ENCODE measurements around the gene NKAIN1.

NKAIN1 gene

GRCh38 chr1:31222176-31222575 lies 17.5 kb downstream of the NKAIN1 start:
- Mint-ChIP-seq H3K27ac (no peak overlapping the region), H3K9me3 (no peaks in the 10 kb centered on the region), H3K36me3 (ENCODE audit: low read depth) (no peaks in the 10 kb centered on the region)

DNA sequence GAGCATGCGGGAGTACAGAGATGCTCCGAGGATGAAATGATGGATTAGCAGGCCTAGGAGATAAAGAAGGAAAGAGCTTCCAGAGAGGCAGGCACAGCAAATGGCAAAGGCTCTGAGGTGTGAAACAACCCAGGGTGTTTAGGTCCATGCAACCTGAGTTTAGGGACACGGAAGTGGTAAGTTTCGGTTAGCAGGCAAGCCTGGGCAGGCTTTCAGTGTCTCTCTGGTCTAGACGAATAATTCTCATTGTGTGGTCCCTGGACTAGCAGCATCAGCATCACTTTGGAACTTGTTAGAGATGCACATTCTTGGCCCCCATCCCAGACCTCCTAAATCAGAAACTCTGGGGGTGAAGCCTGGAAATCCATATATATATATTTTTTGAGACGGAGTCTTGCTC lies 18.6 kb downstream of the NKAIN1 start:
- H3K9me3 Mint-ChIP-seq, result no peaks in the 10 kb centered on the region

More at GRCh38 chr1:31222176-31222575, 17.5 kb downstream of the NKAIN1 start:
- H3K4me1 Mint-ChIP-seq (ENCODE audit: low read depth), result no peaks in the 10 kb centered on the region
- DNase-seq (ENCODE audit: low spot score), result no peak
- H3K27me3 Mint-ChIP-seq (ENCODE audit: low read depth), result no peaks in the 10 kb centered on the region
- no peak overlapping the region for H3K4me3 Mint-ChIP-seq

GRCh38 chr1:31219489-31219888 lies 20.2 kb downstream of the NKAIN1 start:
- H3K4me3 Mint-ChIP-seq, result no peak overlapping the region
- H3K9me3 Mint-ChIP-seq, result no peaks in the 10 kb centered on the region
- H3K36me3 Mint-ChIP-seq (ENCODE audit: low read depth), result no peaks in the 10 kb centered on the region
- peaks cover under 1% of the 10 kb centered on the region for H3K27me3 Mint-ChIP-seq (ENCODE audit: low read depth)
- no peak overlapping the region for H3K27ac Mint-ChIP-seq
- no peaks in the 10 kb centered on the region for H3K4me1 Mint-ChIP-seq (ENCODE audit: low read depth)
- no peak for DNase-seq (ENCODE audit: low spot score)

More for the DNA sequence above, 18.6 kb downstream of the NKAIN1 start:
- Mint-ChIP-seq H3K4me1 (ENCODE audit: low read depth) (no peaks in the 10 kb centered on the region), H3K27ac (no peak overlapping the region), H3K4me3 (no peak overlapping the region), H3K27me3 (ENCODE audit: low read depth) (no peaks in the 10 kb centered on the region), H3K36me3 (ENCODE audit: low read depth) (no peaks in the 10 kb centered on the region)
- no peak for DNase-seq (ENCODE audit: low spot score)

- no peaks in the 10 kb centered on the region for H3K4me1 Mint-ChIP-seq (ENCODE audit: low read depth)
- H3K9me3 Mint-ChIP-seq, result no peaks in the 10 kb centered on the region
- peaks cover 2% of the 10 kb centered on the region for H3K27me3 Mint-ChIP-seq (ENCODE audit: low read depth)
- H3K27ac Mint-ChIP-seq, result no peak overlapping the region
- no peak for DNase-seq (ENCODE audit: low spot score)
- no peaks in the 10 kb centered on the region for H3K36me3 Mint-ChIP-seq (ENCODE audit: low read depth)
- no peak overlapping the region for H3K4me3 Mint-ChIP-seq
These were observed 21.0 kb downstream of the NKAIN1 start for GRCh38 chr1:31218705-31219104.

- Mint-ChIP-seq H3K36me3 (ENCODE audit: low read depth) (no peaks in the 10 kb centered on the region), H3K4me3 (no peak overlapping the region), H3K9me3 (peaks cover 6% of the 10 kb centered on the region), H3K27ac (no peak overlapping the region), H3K4me1 (ENCODE audit: low read depth) (no peaks in the 10 kb centered on the region), H3K27me3 (ENCODE audit: low read depth) (peaks cover 2% of the 10 kb centered on the region)
- no peak for DNase-seq (ENCODE audit: low spot score)
These were observed 23.7 kb downstream of the NKAIN1 start for GRCh38 chr1:31216016-31216415.

DNA sequence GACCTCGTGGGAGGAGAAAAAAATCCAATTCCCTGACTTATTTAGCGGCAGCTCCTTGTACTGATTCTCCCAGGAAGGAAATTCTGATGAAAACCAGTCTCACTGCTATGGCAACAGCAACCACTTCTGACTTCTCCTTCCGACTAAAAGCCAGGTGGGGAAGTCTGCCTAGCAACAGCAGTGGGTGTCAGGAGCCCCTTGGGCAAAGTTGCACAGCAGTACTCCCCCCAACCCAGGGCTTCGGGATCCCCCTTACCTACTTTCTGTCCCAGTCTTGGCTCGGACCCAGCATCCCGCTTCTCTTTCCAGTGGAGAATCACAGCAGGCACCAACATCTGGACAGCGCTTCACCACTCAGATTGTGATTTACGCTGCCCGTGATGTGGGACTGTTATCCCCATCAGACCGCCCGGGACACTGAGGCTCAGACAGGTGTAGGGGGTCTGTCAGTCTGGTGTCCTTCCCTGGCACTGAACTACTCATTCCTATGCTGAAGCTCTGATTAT lies 24.6 kb downstream of the NKAIN1 start:
- H3K9me3 Mint-ChIP-seq, result peaks cover 11% of the 10 kb centered on the region
- H3K27me3 Mint-ChIP-seq (ENCODE audit: low read depth), result peaks cover 5% of the 10 kb centered on the region
- no peaks in the 10 kb centered on the region for H3K36me3 Mint-ChIP-seq (ENCODE audit: low read depth)
- no peak overlapping the region for H3K27ac Mint-ChIP-seq
- no peak overlapping the region for H3K4me3 Mint-ChIP-seq
- H3K4me1 Mint-ChIP-seq (ENCODE audit: low read depth), result no peaks in the 10 kb centered on the region
- no peak for DNase-seq (ENCODE audit: low spot score)

- H3K27me3 Mint-ChIP-seq (ENCODE audit: low read depth), result peaks cover 5% of the 10 kb centered on the region
- no peaks in the 10 kb centered on the region for H3K36me3 Mint-ChIP-seq (ENCODE audit: low read depth)
- no peaks in the 10 kb centered on the region for H3K4me1 Mint-ChIP-seq (ENCODE audit: low read depth)
- H3K4me3 Mint-ChIP-seq, result no peak overlapping the region
- peaks cover 11% of the 10 kb centered on the region for H3K9me3 Mint-ChIP-seq
- H3K27ac Mint-ChIP-seq, result no peak overlapping the region
- DNase-seq (ENCODE audit: low spot score), result no peak
These were observed 25.2 kb downstream of the NKAIN1 start for GRCh38 chr1:31214316-31215064.

GRCh38 chr1:31208361-31208945 lies 31.2 kb downstream of the NKAIN1 start:
- DNase-seq (ENCODE audit: low spot score), result no peak
- H3K27me3 Mint-ChIP-seq (ENCODE audit: low read depth), result peaks cover 3% of the 10 kb centered on the region
- no peak overlapping the region for H3K4me3 Mint-ChIP-seq
- H3K9me3 Mint-ChIP-seq, result peaks cover 11% of the 10 kb centered on the region
- H3K4me1 Mint-ChIP-seq (ENCODE audit: low read depth), result no peaks in the 10 kb centered on the region
- H3K36me3 Mint-ChIP-seq (ENCODE audit: low read depth), result no peaks in the 10 kb centered on the region
- no peak overlapping the region for H3K27ac Mint-ChIP-seq

DNA sequence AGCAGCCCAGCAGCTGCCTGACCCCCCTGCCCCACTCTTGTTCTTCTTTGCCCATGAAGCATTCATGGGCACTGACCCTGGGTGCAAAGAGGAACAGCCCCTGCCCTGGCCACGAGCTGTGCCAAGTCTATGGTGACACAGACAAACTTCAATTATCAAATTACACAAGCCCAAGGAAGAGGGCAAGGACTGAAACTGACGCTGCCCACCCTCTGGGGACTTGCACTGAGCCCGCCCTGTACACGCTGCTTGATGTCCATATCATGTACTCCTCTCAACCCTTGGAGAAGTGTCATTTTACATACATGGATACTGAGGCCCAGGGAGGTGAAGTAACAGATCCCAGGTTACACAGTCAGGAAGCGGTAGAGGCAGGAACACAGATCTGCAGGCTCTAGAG lies 32.1 kb downstream of the NKAIN1 start:
- Mint-ChIP-seq H3K27me3 (ENCODE audit: low read depth) (peaks cover 3% of the 10 kb centered on the region), H3K27ac (no peak overlapping the region), H3K9me3 (peaks cover 11% of the 10 kb centered on the region), H3K4me3 (no peak overlapping the region), H3K36me3 (ENCODE audit: low read depth) (no peaks in the 10 kb centered on the region), H3K4me1 (ENCODE audit: low read depth) (no peaks in the 10 kb centered on the region)
- DNase-seq (ENCODE audit: low spot score), result no peak

DNA sequence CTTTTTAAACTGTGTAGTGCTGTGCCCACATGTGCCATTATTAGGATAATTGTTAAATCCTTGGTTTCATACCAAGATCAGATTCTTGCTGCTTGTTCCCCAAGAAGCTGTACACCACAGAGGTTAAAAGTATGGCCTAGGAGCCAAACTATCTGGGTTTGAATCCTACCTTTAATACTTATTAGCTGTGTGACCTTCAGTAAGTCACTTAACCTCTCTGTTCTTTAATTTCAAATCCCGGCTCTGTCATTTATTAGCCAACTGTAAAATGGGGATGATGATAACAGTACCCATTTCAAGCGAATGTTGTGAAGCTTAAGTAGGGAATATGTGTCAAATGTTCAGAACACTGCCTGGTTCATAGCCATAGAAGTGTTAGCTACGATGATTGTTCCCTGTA lies 32.6 kb downstream of the NKAIN1 start:
- Mint-ChIP-seq H3K27ac (no peak overlapping the region), H3K4me3 (no peak overlapping the region), H3K36me3 (ENCODE audit: low read depth) (no peaks in the 10 kb centered on the region), H3K4me1 (ENCODE audit: low read depth) (no peaks in the 10 kb centered on the region), H3K9me3 (peaks cover 9% of the 10 kb centered on the region), H3K27me3 (ENCODE audit: low read depth) (peaks cover 3% of the 10 kb centered on the region)
- DNase-seq (ENCODE audit: low spot score), result no peak

DNA sequence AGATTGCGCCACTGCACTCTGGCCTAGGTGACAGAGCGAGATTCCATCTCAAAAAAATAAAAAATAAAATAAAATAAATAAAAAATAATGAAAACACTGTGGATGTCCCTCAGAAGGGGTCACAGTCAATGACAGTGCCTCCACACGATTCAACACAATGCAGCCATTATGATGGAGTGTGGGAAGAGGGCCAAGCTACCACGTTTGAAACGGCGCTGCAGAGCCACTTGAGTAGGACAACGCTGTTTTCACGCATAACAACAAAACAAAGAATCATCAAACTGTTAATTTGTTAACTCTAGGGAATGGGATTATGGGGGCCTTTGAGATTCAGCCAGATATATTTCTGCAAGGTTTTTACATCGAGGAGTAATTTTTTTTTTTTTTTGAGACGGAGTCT lies 36.5 kb downstream of the NKAIN1 start:
- DNase-seq (ENCODE audit: low spot score), result no peak
- Mint-ChIP-seq H3K4me1 (ENCODE audit: low read depth) (no peaks in the 10 kb centered on the region), H3K36me3 (ENCODE audit: low read depth) (no peaks in the 10 kb centered on the region), H3K9me3 (no peaks in the 10 kb centered on the region), H3K27me3 (ENCODE audit: low read depth) (peaks cover 2% of the 10 kb centered on the region), H3K27ac (no peak overlapping the region), H3K4me3 (no peak overlapping the region)

GRCh38 chr1:31201931-31202360 lies 37.7 kb downstream of the NKAIN1 start:
- Mint-ChIP-seq H3K27ac (no peak overlapping the region), H3K9me3 (no peaks in the 10 kb centered on the region), H3K36me3 (ENCODE audit: low read depth) (no peaks in the 10 kb centered on the region), H3K27me3 (ENCODE audit: low read depth) (peaks cover 2% of the 10 kb centered on the region), H3K4me3 (no peak overlapping the region), H3K4me1 (ENCODE audit: low read depth) (no peaks in the 10 kb centered on the region)
- DNase-seq (ENCODE audit: low spot score), result no peak

DNA sequence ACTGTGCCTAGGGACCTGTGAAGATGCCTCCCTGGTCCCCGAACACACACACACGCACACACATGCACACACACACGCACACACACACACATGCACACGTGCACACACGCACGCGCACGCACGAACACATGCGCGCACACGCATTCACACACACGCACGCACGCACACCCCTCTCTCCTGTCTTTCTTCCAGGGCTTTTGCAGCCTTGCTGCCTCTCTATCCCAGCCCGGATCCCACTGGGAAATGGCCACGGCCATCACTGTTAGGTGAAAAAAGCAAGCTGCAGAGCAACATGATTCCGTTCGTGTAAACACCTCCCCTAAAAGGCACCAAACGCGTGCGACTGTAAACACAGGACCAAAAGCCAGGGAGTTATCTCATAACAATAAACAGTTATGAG lies 39.7 kb downstream of the NKAIN1 start:
- H3K9me3 Mint-ChIP-seq, result no peaks in the 10 kb centered on the region
- no peak overlapping the region for H3K27ac Mint-ChIP-seq
- H3K36me3 Mint-ChIP-seq (ENCODE audit: low read depth), result no peaks in the 10 kb centered on the region
- H3K4me1 Mint-ChIP-seq (ENCODE audit: low read depth), result no peaks in the 10 kb centered on the region
- DNase-seq (ENCODE audit: low spot score), result no peak
- no peak overlapping the region for H3K4me3 Mint-ChIP-seq
- H3K27me3 Mint-ChIP-seq (ENCODE audit: low read depth), result peaks cover 2% of the 10 kb centered on the region

DNA sequence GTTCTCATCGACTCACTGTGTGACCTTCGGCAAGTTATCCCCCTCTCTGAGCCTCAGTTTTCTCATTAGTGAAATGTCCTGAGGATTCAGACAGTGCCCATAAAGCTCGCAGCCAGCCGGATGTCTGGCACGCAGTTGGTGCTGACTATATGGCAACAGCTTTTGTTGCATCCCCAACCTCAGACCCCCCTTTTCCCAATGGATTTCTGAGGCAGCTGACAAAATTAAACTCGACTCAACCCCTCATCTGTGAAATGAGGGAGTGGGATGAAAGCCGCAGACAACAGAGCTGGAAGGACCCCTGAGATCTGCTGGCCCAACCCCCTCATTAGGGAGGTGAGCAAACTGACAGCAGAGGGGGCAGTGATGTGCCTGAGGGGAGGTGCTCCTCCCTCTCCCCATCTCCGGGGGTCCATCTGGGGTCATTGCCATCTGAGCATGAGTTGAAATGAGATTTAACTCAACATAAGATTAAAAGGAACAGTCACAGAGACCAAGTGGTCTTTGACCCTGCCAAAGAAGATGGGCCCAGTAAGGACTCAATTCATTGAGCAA lies 40.4 kb downstream of the NKAIN1 start:
- Mint-ChIP-seq H3K4me1 (ENCODE audit: low read depth) (no peaks in the 10 kb centered on the region), H3K36me3 (ENCODE audit: low read depth) (no peaks in the 10 kb centered on the region), H3K27me3 (ENCODE audit: low read depth) (peaks cover 2% of the 10 kb centered on the region), H3K9me3 (no peaks in the 10 kb centered on the region), H3K27ac (no peak overlapping the region), H3K4me3 (no peak overlapping the region)
- no peak for DNase-seq (ENCODE audit: low spot score)

Data from T-helper 2 cell treated with Interferon-gamma antibody and Interleukin-4, amounts not matched to agents 5 μg/mL and 100 μg/mL, for 36 hours (primary cell).